Mesendoderm (in vitro differentiated cells): ENCODE measurements around the gene LAMB3.

Experiments used
- DNase-seq: peaks from one replicate; pipeline ENCODE4 v3.0.0; 2013
- H2AK5ac ChIP-seq: 2 replicates; pipeline ENCODE4 v1.6.1; 2013; ENCODE audit warnings: low read length, inconsistent platforms
- H2BK120ac ChIP-seq: 2 replicates; pipeline ENCODE4 v1.6.1; 2013; ENCODE audit warnings: low read depth, mild to moderate bottlenecking, low read length, moderate library complexity, mixed read lengths
- H2BK15ac ChIP-seq: replicated peaks from 2 replicates; pipeline ENCODE4 v1.6.1; 2013; ENCODE audit warnings: low read depth, mild to moderate bottlenecking, moderate library complexity
- H2BK5ac ChIP-seq: 2 replicates; pipeline ENCODE4 v1.6.1; 2013; ENCODE audit warnings: low read length, inconsistent platforms
- H3K18ac ChIP-seq: 2 replicates; pipeline ENCODE4 v1.6.1; 2013; ENCODE audit warnings: mild to moderate bottlenecking, low read length, mixed read lengths
- H3K23ac ChIP-seq: one replicate; pipeline ENCODE4 v1.6.1; 2013; ENCODE audit warnings: low read length
- H3K27ac ChIP-seq: 2 replicates; pipeline ENCODE4 v1.5.1; 2013; ENCODE audit warnings: low read depth, mild to moderate bottlenecking, inconsistent platforms, low read length, moderate library complexity
- H3K27me3 ChIP-seq: 2 replicates; pipeline ENCODE4 v1.6.1; 2013; ENCODE audit warnings: low read length, control low read depth, mild to moderate bottlenecking, inconsistent platforms; ENCODE audit not compliant: insufficient read depth, poor library complexity
- H3K36me3 ChIP-seq: 2 replicates; pipeline ENCODE4 v1.6.1; 2013; ENCODE audit warnings: low read length, inconsistent platforms; ENCODE audit not compliant: control insufficient read depth, insufficient read depth
- H3K4ac ChIP-seq: one replicate; pipeline ENCODE4 v1.6.1; 2013; ENCODE audit warnings: low read depth, mild to moderate bottlenecking, low read length, moderate library complexity
- H3K4me1 ChIP-seq: 2 replicates; pipeline ENCODE4 v1.6.1; 2013; ENCODE audit warnings: low read depth, low read length, inconsistent platforms; ENCODE audit not compliant: control insufficient read depth
- H3K4me2 ChIP-seq: 2 replicates; pipeline ENCODE4 v1.6.1; 2013; ENCODE audit warnings: low read length
- H3K4me3 ChIP-seq: 2 replicates; pipeline ENCODE4 v1.5.1; 2013; ENCODE audit warnings: mild to moderate bottlenecking, low read length
- H3K56ac ChIP-seq: one replicate; pipeline ENCODE4 v1.6.1; 2013; ENCODE audit warnings: low read length
- H3K79me1 ChIP-seq: 2 replicates; pipeline ENCODE4 v1.6.1; 2013; ENCODE audit warnings: low read length, inconsistent platforms
- H3K79me2 ChIP-seq: 2 replicates; pipeline ENCODE4 v1.6.1; 2013; ENCODE audit warnings: mild to moderate bottlenecking, low read length; ENCODE audit not compliant: control insufficient read depth, insufficient read depth
- H3K9ac ChIP-seq: 2 replicates; pipeline ENCODE4 v1.6.1; 2013; ENCODE audit warnings: low read length, inconsistent platforms
- H4K5ac ChIP-seq: one replicate; pipeline ENCODE4 v1.6.1; 2013; ENCODE audit warnings: low read length
- H4K8ac ChIP-seq: one replicate; pipeline ENCODE4 v1.6.1; 2013; ENCODE audit warnings: low read depth, mild to moderate bottlenecking, control low read depth, low read length, moderate library complexity
- WGBS: extraction: QIAGEN DNeasy Blood & Tissue Kit; methylation state at CpG from one replicate; pipeline ENCODE4 v1.1.7; 2013; ENCODE audit warnings: low lambda C conversion rate, missing lambda C conversion rate; ENCODE audit not compliant: insufficient coverage; ENCODE audit errors: extremely low coverage; 5-methylcytosine and 5-hydroxymethylcytosine counted together

The LAMB3 gene

GRCh38 chr1:209634005-209634737, 18.1 kb downstream of the LAMB3 start:
- Histone ChIP-seq H2AK5ac (no peak overlapping the region), H2BK15ac (no peak overlapping the region), H4K5ac (no peak overlapping the region), H3K36me3 (no peaks in the 10 kb centered on the region), H3K4ac (no peak overlapping the region), H3K4me1 (no peaks in the 10 kb centered on the region), H3K27ac (no peak overlapping the region), H3K9ac (no peak overlapping the region), H3K18ac (no peak overlapping the region), H3K56ac (no peak overlapping the region), H3K79me2 (no peaks in the 10 kb centered on the region), H3K27me3 (no peaks in the 10 kb centered on the region), H2BK120ac (no peak overlapping the region), H2BK5ac (no peak overlapping the region), H3K4me2 (no peak overlapping the region), H3K23ac (no peak overlapping the region), H3K4me3 (no peak overlapping the region), H4K8ac (no peak overlapping the region), H3K79me1 (no peaks in the 10 kb centered on the region)
- DNase-seq = no peak
- WGBS = no CpG with 5 or more reads among the region's 20 CpGs

- Histone ChIP-seq H4K8ac (no peak overlapping the region), H2BK120ac (no peak overlapping the region), H3K36me3 (no peaks in the 10 kb centered on the region), H3K18ac (no peak overlapping the region), H3K4me3 (no peak overlapping the region), H2BK15ac (no peak overlapping the region), H3K27me3 (no peaks in the 10 kb centered on the region), H3K4ac (no peak overlapping the region), H3K79me1 (no peaks in the 10 kb centered on the region), H3K9ac (no peak overlapping the region), H3K4me1 (no peaks in the 10 kb centered on the region), H3K4me2 (no peak overlapping the region), H2BK5ac (no peak overlapping the region), H3K27ac (no peak overlapping the region), H3K56ac (no peak overlapping the region), H4K5ac (no peak overlapping the region), H3K23ac (no peak overlapping the region), H3K79me2 (no peaks in the 10 kb centered on the region), H2AK5ac (no peak overlapping the region)
- no CpG with 5 or more reads among the region's 6 CpGs for WGBS
- DNase-seq = no peak
These were observed 18.8 kb downstream of the LAMB3 start for GRCh38 chr1:209633335-209633997.

- Histone ChIP-seq H2BK5ac (no peak overlapping the region), H3K18ac (no peak overlapping the region), H2AK5ac (no peak overlapping the region), H3K4me3 (no peak overlapping the region), H3K56ac (no peak overlapping the region), H2BK120ac (no peak overlapping the region), H3K27me3 (no peaks in the 10 kb centered on the region), H3K4me2 (no peak overlapping the region), H3K27ac (no peak overlapping the region), H3K4ac (no peak overlapping the region), H3K4me1 (no peaks in the 10 kb centered on the region), H3K9ac (no peak overlapping the region), H3K36me3 (no peaks in the 10 kb centered on the region), H4K5ac (no peak overlapping the region), H2BK15ac (no peak overlapping the region), H3K79me1 (no peaks in the 10 kb centered on the region), H4K8ac (no peak overlapping the region), H3K23ac (no peak overlapping the region), H3K79me2 (no peaks in the 10 kb centered on the region)
- no CpG with 5 or more reads among the region's 17 CpGs for WGBS
- DNase-seq = peak; percentile 32
These were observed 21.6 kb downstream of the LAMB3 start for GRCh38 chr1:209630383-209631225.

- H2BK120ac ChIP-seq = no peak overlapping the region
- no peak overlapping the region for H3K23ac ChIP-seq
- DNase-seq = no peak
- no peak overlapping the region for H4K8ac ChIP-seq
- H3K18ac ChIP-seq = no peak overlapping the region
- H3K27me3 ChIP-seq = no peaks in the 10 kb centered on the region
- H2BK5ac ChIP-seq = no peak overlapping the region
- H3K79me2 ChIP-seq = no peaks in the 10 kb centered on the region
- H3K4ac ChIP-seq = no peak overlapping the region
- H3K79me1 ChIP-seq = no peaks in the 10 kb centered on the region
- no peak overlapping the region for H3K4me2 ChIP-seq
- no peak overlapping the region for H3K9ac ChIP-seq
- H2BK15ac ChIP-seq = no peak overlapping the region
- H3K4me3 ChIP-seq = no peak overlapping the region
- no peaks in the 10 kb centered on the region for H3K36me3 ChIP-seq
- H2AK5ac ChIP-seq = no peak overlapping the region
- H3K27ac ChIP-seq = no peak overlapping the region
- no peak overlapping the region for H4K5ac ChIP-seq
- H3K56ac ChIP-seq = no peak overlapping the region
- WGBS = no CpG with 5 or more reads among the region's 11 CpGs
- no peaks in the 10 kb centered on the region for H3K4me1 ChIP-seq
These were observed 22.4 kb downstream of the LAMB3 start for GRCh38 chr1:209629621-209630382.

- no peak overlapping the region for H3K4me2 ChIP-seq
- no peak overlapping the region for H3K4ac ChIP-seq
- no peak overlapping the region for H3K18ac ChIP-seq
- no peak overlapping the region for H3K56ac ChIP-seq
- H3K27ac ChIP-seq = no peak overlapping the region
- H3K4me3 ChIP-seq = no peak overlapping the region
- H2AK5ac ChIP-seq = no peak overlapping the region
- H2BK5ac ChIP-seq = no peak overlapping the region
- H2BK15ac ChIP-seq = no peak overlapping the region
- no peaks in the 10 kb centered on the region for H3K4me1 ChIP-seq
- H3K79me2 ChIP-seq = no peaks in the 10 kb centered on the region
- H3K36me3 ChIP-seq = no peaks in the 10 kb centered on the region
- no peaks in the 10 kb centered on the region for H3K79me1 ChIP-seq
- no peak overlapping the region for H4K8ac ChIP-seq
- no peaks in the 10 kb centered on the region for H3K27me3 ChIP-seq
- no peak overlapping the region for H4K5ac ChIP-seq
- no peak for DNase-seq
- no peak overlapping the region for H2BK120ac ChIP-seq
- H3K23ac ChIP-seq = no peak overlapping the region
- H3K9ac ChIP-seq = no peak overlapping the region
- WGBS = no CpG with 5 or more reads among the region's 7 CpGs
These were observed 23.5 kb downstream of the LAMB3 start for GRCh38 chr1:209628618-209629299.
